ENCODE measurements around the gene MTO1.

Gene MTO1

GRCh38 chr6:73461537-73462350 lies at the start of gene MTO1:
Gene MTO1 (plus strand): TSS chr6:73461737. CDS start chr6:73461855, 118 bp downstream.
- DNase-seq (ENCODE audit: low read depth) = peak; percentile 98
- H3K4me3 ChIP-seq (ENCODE audit: low read depth, low read length) = peak within 1 kb of the TSS; percentile 99
- peak; percentile 86 for TF ChIP-seq MYC (IDR thresholded peaks at IDR 0.05; ENCODE audit: low read depth, low read length)
- TF ChIP-seq MAX (IDR thresholded peaks at IDR 0.05; ENCODE audit: low read depth, low read length) = peak; percentile 73; the same call in 1 of the 2 replicates
- no peak for TF ChIP-seq CTCF (IDR thresholded peaks at IDR 0.05; ENCODE audit: low read depth, low read length)
- peak; percentile 66 for TF ChIP-seq POLR2A (IDR thresholded peaks at IDR 0.05; ENCODE audit: extremely low read depth, insufficient read length)

GRCh38 chr6:73413102-73413501 lies 48.4 kb upstream of the MTO1 start:
- H3K4me3 ChIP-seq (ENCODE audit: low read depth, low read length) = no peak overlapping the region
- TF ChIP-seq MAX (IDR thresholded peaks at IDR 0.05; ENCODE audit: low read depth, low read length) = no peak
- TF ChIP-seq POLR2A (IDR thresholded peaks at IDR 0.05; ENCODE audit: extremely low read depth, insufficient read length) = no peak
- TF ChIP-seq MYC (IDR thresholded peaks at IDR 0.05; ENCODE audit: low read depth, low read length) = no peak
- TF ChIP-seq CTCF (IDR thresholded peaks at IDR 0.05; ENCODE audit: low read depth, low read length) = no peak
- no peak for DNase-seq (ENCODE audit: low read depth)

- DNase-seq (ENCODE audit: low read depth) = no peak
- no peak overlapping the region for H3K4me3 ChIP-seq (ENCODE audit: low read depth, low read length)
- TF ChIP-seq MYC (IDR thresholded peaks at IDR 0.05; ENCODE audit: low read depth, low read length) (no peak), CTCF (IDR thresholded peaks at IDR 0.05; ENCODE audit: low read depth, low read length) (no peak), POLR2A (IDR thresholded peaks at IDR 0.05; ENCODE audit: extremely low read depth, insufficient read length) (no peak), MAX (IDR thresholded peaks at IDR 0.05; ENCODE audit: low read depth, low read length) (no peak)
Measured at GRCh38 chr6:73418081-73418741, 43.3 kb upstream of the MTO1 start.

- no peak for DNase-seq (ENCODE audit: low read depth)
- H3K4me3 ChIP-seq (ENCODE audit: low read depth, low read length) = no peak overlapping the region
- TF ChIP-seq MAX (IDR thresholded peaks at IDR 0.05; ENCODE audit: low read depth, low read length) (no peak), CTCF (IDR thresholded peaks at IDR 0.05; ENCODE audit: low read depth, low read length) (no peak), POLR2A (IDR thresholded peaks at IDR 0.05; ENCODE audit: extremely low read depth, insufficient read length) (no peak), MYC (IDR thresholded peaks at IDR 0.05; ENCODE audit: low read depth, low read length) (no peak)
Measured at GRCh38 chr6:73421534-73421933, 40.0 kb upstream of the MTO1 start.

GRCh38 chr6:73435236-73435635 lies 26.3 kb upstream of the MTO1 start:
- DNase-seq (ENCODE audit: low read depth) = no peak

More at GRCh38 chr6:73435236-73435635, 26.3 kb upstream of the MTO1 start:
- TF ChIP-seq MAX (IDR thresholded peaks at IDR 0.05; ENCODE audit: low read depth, low read length) = no peak
- TF ChIP-seq POLR2A (IDR thresholded peaks at IDR 0.05; ENCODE audit: extremely low read depth, insufficient read length) = no peak
- no peak for TF ChIP-seq MYC (IDR thresholded peaks at IDR 0.05; ENCODE audit: low read depth, low read length)
- no peak for TF ChIP-seq CTCF (IDR thresholded peaks at IDR 0.05; ENCODE audit: low read depth, low read length)
- H3K4me3 ChIP-seq (ENCODE audit: low read depth, low read length) = no peak overlapping the region
